VCaP (cell line): ENCODE results near the gene ZRANB3.
"Not testable (repeated sequence)": the region's sequence is repeated elsewhere in the genome, so short reads cannot be mapped to it uniquely, and the experiment has no call there.

ENCODE experiments used
- H3K27ac ChIP-seq: fragments of 450-650 bp; 2 replicates; pipeline ENCODE4 v1.5.1; 2017
- TF ChIP-seq, protein P1 (sequence below): fragments of 450-650 bp; conservative IDR thresholded peaks from 2 replicates; pipeline ENCODE4 v1.5.1; 2017; ENCODE audit warnings: mild to moderate bottlenecking, moderate library complexity

ZRANB3 gene

GRCh38 chr2:135096665-135097446 lies 434.2 kb downstream of the ZRANB3 start:
- TF ChIP-seq, protein P1, sequence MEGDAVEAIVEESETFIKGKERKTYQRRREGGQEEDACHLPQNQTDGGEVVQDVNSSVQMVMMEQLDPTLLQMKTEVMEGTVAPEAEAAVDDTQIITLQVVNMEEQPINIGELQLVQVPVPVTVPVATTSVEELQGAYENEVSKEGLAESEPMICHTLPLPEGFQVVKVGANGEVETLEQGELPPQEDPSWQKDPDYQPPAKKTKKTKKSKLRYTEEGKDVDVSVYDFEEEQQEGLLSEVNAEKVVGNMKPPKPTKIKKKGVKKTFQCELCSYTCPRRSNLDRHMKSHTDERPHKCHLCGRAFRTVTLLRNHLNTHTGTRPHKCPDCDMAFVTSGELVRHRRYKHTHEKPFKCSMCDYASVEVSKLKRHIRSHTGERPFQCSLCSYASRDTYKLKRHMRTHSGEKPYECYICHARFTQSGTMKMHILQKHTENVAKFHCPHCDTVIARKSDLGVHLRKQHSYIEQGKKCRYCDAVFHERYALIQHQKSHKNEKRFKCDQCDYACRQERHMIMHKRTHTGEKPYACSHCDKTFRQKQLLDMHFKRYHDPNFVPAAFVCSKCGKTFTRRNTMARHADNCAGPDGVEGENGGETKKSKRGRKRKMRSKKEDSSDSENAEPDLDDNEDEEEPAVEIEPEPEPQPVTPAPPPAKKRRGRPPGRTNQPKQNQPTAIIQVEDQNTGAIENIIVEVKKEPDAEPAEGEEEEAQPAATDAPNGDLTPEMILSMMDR, result no peak
- no peak overlapping the region for H3K27ac ChIP-seq

GRCh38 chr2:135095591-135095990 lies 435.4 kb downstream of the ZRANB3 start:
- TF ChIP-seq, protein P1, result no peak
- H3K27ac ChIP-seq, result no peak overlapping the region

GRCh38 chr2:135094508-135094907 lies 436.5 kb downstream of the ZRANB3 start:
- TF ChIP-seq, protein P1, result no peak
- H3K27ac ChIP-seq, result peak overlapping the region; percentile 68

- TF ChIP-seq, protein P1, result no peak
Measured at GRCh38 chr2:135093670-135094330, 437.2 kb downstream of the ZRANB3 start.

DNA sequence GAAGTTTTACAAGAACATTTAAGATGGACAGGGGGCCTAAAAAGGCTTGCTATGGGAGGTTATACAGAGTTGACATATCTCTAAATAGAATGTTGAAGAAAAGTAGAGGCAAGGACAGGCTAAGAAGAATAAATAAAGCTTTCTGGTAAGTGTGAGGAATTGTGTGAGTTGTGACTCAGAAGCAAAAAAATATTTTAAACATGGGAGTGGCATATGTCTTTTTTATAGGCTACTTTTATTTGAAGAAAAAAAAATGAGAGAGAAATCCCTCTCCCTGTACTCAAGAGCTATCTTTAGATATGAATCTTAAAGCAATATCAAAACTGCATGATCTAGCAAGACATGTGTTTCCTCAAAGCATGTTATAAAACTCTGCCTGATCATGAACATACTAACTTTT lies 437.8 kb downstream of the ZRANB3 start:
- TF ChIP-seq, protein P1, result no peak
- peak overlapping the region; percentile 68 for H3K27ac ChIP-seq

More at GRCh38 chr2:135093670-135094330, 437.2 kb downstream of the ZRANB3 start:
- H3K27ac ChIP-seq, result peak overlapping the region; percentile 68

GRCh38 chr2:135091681-135092080 lies 439.3 kb downstream of the ZRANB3 start:
- TF ChIP-seq, protein P1, result no peak
- peak overlapping the region; percentile 68 for H3K27ac ChIP-seq

DNA sequence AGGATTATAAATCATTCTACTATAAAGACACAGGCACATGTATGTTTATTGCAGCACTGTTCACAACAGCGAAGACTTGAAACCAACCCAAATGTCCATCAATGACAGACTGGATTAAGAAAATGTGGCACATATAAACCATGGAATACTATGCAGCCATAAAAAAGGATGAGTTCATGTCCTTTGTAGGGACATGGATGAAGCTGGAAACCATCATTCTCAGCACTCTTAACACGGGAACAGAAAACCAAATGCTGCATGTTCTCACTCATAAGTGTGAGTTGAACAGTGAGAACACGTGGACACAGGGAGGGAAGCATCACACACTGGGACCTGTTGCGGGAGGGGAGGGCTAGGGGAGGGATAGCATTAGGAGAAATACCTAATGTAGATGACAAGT lies 441.4 kb downstream of the ZRANB3 start:
- H3K27ac ChIP-seq, result not testable (repeated sequence)
